Stimulated activated memory B cell treated with anti-CD40 and anti-IgM and Interleukin-4, amounts not matched to agents 10 μg/mL and 1 μg/mL and 100 μg/mL, for 72 hours (primary cell): ENCODE data around the gene SAMD4A.

Source experiments
- ATAC-seq: fragments of 150-1000 bp; cut with Tn5 transposase; 2 replicates; pipeline ENCODE4 v1.10.0; 2021
- H3K27ac Mint-ChIP-seq: one replicate; pipeline ENCODE4 v1.8.0; 2022; ENCODE audit warnings: mild to moderate bottlenecking, mixed read lengths
- H3K27me3 Mint-ChIP-seq: one replicate; pipeline ENCODE4 v1.8.0; 2022; ENCODE audit warnings: mixed read lengths
- H3K36me3 Mint-ChIP-seq: one replicate; pipeline ENCODE4 v1.8.0; 2022; ENCODE audit warnings: mixed read lengths
- H3K4me1 Mint-ChIP-seq: one replicate; pipeline ENCODE4 v1.8.0; 2022; ENCODE audit warnings: mixed read lengths
- H3K4me3 Mint-ChIP-seq: one replicate; pipeline ENCODE4 v1.8.0; 2022; ENCODE audit warnings: mild to moderate bottlenecking, moderate library complexity, mixed read lengths
- H3K9me3 Mint-ChIP-seq: one replicate; pipeline ENCODE4 v1.8.0; 2022; ENCODE audit warnings: mixed read lengths

Gene SAMD4A

GRCh38 chr14:54627540-54628363 lies 60.8 kb downstream of the SAMD4A start:
- peak; percentile 71 for ATAC-seq
- Mint-ChIP-seq H3K27me3 (no peaks in the 10 kb centered on the region), H3K9me3 (peaks cover 3% of the 10 kb centered on the region), H3K4me1 (peaks cover 66% of the 10 kb centered on the region), H3K4me3 (peak overlapping the region; percentile 71), H3K36me3 (peaks cover 5% of the 10 kb centered on the region), H3K27ac (peak overlapping the region; percentile 91)

GRCh38 chr14:54629183-54629582 lies 62.3 kb downstream of the SAMD4A start:
- peaks cover 3% of the 10 kb centered on the region for H3K9me3 Mint-ChIP-seq
- peaks cover 53% of the 10 kb centered on the region for H3K4me1 Mint-ChIP-seq
- H3K36me3 Mint-ChIP-seq = peaks cover 5% of the 10 kb centered on the region
- H3K4me3 Mint-ChIP-seq = no peak overlapping the region
- H3K27me3 Mint-ChIP-seq = no peaks in the 10 kb centered on the region
- ATAC-seq = no peak
- peak overlapping the region; percentile 91 for H3K27ac Mint-ChIP-seq

- no peak for ATAC-seq
- peaks cover 5% of the 10 kb centered on the region for H3K36me3 Mint-ChIP-seq
- H3K4me1 Mint-ChIP-seq = peaks cover 53% of the 10 kb centered on the region
- H3K4me3 Mint-ChIP-seq = no peak overlapping the region
- no peaks in the 10 kb centered on the region for H3K27me3 Mint-ChIP-seq
- peaks cover 3% of the 10 kb centered on the region for H3K9me3 Mint-ChIP-seq
- no peak overlapping the region for H3K27ac Mint-ChIP-seq
These were observed 62.9 kb downstream of the SAMD4A start for GRCh38 chr14:54629635-54630360.

GRCh38 chr14:54631016-54631415 lies 64.1 kb downstream of the SAMD4A start:
- no peak overlapping the region for H3K27ac Mint-ChIP-seq
- H3K27me3 Mint-ChIP-seq = no peaks in the 10 kb centered on the region
- peaks cover 3% of the 10 kb centered on the region for H3K9me3 Mint-ChIP-seq
- ATAC-seq = no peak
- H3K4me3 Mint-ChIP-seq = no peak overlapping the region
- H3K4me1 Mint-ChIP-seq = peaks cover 46% of the 10 kb centered on the region
- H3K36me3 Mint-ChIP-seq = peaks cover 8% of the 10 kb centered on the region

- no peak for ATAC-seq
- no peaks in the 10 kb centered on the region for H3K27me3 Mint-ChIP-seq
- H3K36me3 Mint-ChIP-seq = peaks cover 16% of the 10 kb centered on the region
- H3K27ac Mint-ChIP-seq = no peak overlapping the region
- H3K4me3 Mint-ChIP-seq = no peak overlapping the region
- peaks cover 45% of the 10 kb centered on the region for H3K4me1 Mint-ChIP-seq
- H3K9me3 Mint-ChIP-seq = peaks cover 3% of the 10 kb centered on the region
These were observed 65.5 kb downstream of the SAMD4A start for GRCh38 chr14:54632452-54632851.

- Mint-ChIP-seq H3K4me3 (no peak overlapping the region), H3K9me3 (peaks cover 3% of the 10 kb centered on the region), H3K27me3 (no peaks in the 10 kb centered on the region), H3K36me3 (peaks cover 16% of the 10 kb centered on the region), H3K4me1 (peaks cover 40% of the 10 kb centered on the region), H3K27ac (no peak overlapping the region)
- ATAC-seq = no peak
These were observed 66.1 kb downstream of the SAMD4A start for GRCh38 chr14:54633076-54633475.

- Mint-ChIP-seq H3K9me3 (peaks cover under 1% of the 10 kb centered on the region), H3K4me1 (peaks cover 30% of the 10 kb centered on the region), H3K27ac (no peak overlapping the region), H3K27me3 (no peaks in the 10 kb centered on the region), H3K36me3 (peaks cover 12% of the 10 kb centered on the region), H3K4me3 (no peak overlapping the region)
- no peak for ATAC-seq
These were observed 70.6 kb downstream of the SAMD4A start for GRCh38 chr14:54637270-54638134.

GRCh38 chr14:54638135-54638446 lies 71.2 kb downstream of the SAMD4A start:
- Mint-ChIP-seq H3K27me3 (no peaks in the 10 kb centered on the region), H3K4me3 (no peak overlapping the region), H3K27ac (no peak overlapping the region), H3K9me3 (no peaks in the 10 kb centered on the region), H3K4me1 (peaks cover 33% of the 10 kb centered on the region), H3K36me3 (peaks cover 11% of the 10 kb centered on the region)
- ATAC-seq = no peak

GRCh38 chr14:54639611-54640010 lies 72.7 kb downstream of the SAMD4A start:
- Mint-ChIP-seq H3K9me3 (no peaks in the 10 kb centered on the region), H3K4me1 (peaks cover 33% of the 10 kb centered on the region), H3K27me3 (no peaks in the 10 kb centered on the region), H3K36me3 (peaks cover 11% of the 10 kb centered on the region), H3K27ac (no peak overlapping the region), H3K4me3 (no peak overlapping the region)
- no peak for ATAC-seq

GRCh38 chr14:54640506-54640905 lies 73.6 kb downstream of the SAMD4A start:
- no peak overlapping the region for H3K4me3 Mint-ChIP-seq
- no peaks in the 10 kb centered on the region for H3K27me3 Mint-ChIP-seq
- no peaks in the 10 kb centered on the region for H3K9me3 Mint-ChIP-seq
- ATAC-seq = no peak
- H3K27ac Mint-ChIP-seq = peak overlapping the region; percentile 10
- H3K36me3 Mint-ChIP-seq = peaks cover 11% of the 10 kb centered on the region
- peaks cover 33% of the 10 kb centered on the region for H3K4me1 Mint-ChIP-seq

GRCh38 chr14:54642121-54642520 lies 75.2 kb downstream of the SAMD4A start:
- no peaks in the 10 kb centered on the region for H3K27me3 Mint-ChIP-seq
- no peaks in the 10 kb centered on the region for H3K9me3 Mint-ChIP-seq
- H3K4me1 Mint-ChIP-seq = peaks cover 23% of the 10 kb centered on the region
- peak overlapping the region; percentile 15 for H3K27ac Mint-ChIP-seq
- no peak overlapping the region for H3K4me3 Mint-ChIP-seq
- no peaks in the 10 kb centered on the region for H3K36me3 Mint-ChIP-seq
- no peak for ATAC-seq

GRCh38 chr14:54642801-54643695 lies 76.1 kb downstream of the SAMD4A start:
- peak overlapping the region; percentile 15 for H3K27ac Mint-ChIP-seq
- H3K9me3 Mint-ChIP-seq = no peaks in the 10 kb centered on the region
- H3K4me3 Mint-ChIP-seq = no peak overlapping the region
- peaks cover 19% of the 10 kb centered on the region for H3K4me1 Mint-ChIP-seq
- ATAC-seq = no peak
- no peaks in the 10 kb centered on the region for H3K27me3 Mint-ChIP-seq
- H3K36me3 Mint-ChIP-seq = no peaks in the 10 kb centered on the region

- peaks cover 19% of the 10 kb centered on the region for H3K4me1 Mint-ChIP-seq
- no peak for ATAC-seq
- H3K36me3 Mint-ChIP-seq = no peaks in the 10 kb centered on the region
- no peak overlapping the region for H3K4me3 Mint-ChIP-seq
- H3K9me3 Mint-ChIP-seq = no peaks in the 10 kb centered on the region
- H3K27ac Mint-ChIP-seq = no peak overlapping the region
- no peaks in the 10 kb centered on the region for H3K27me3 Mint-ChIP-seq
These were observed 76.8 kb downstream of the SAMD4A start for GRCh38 chr14:54643696-54644176.

GRCh38 chr14:54645639-54646038 lies 78.7 kb downstream of the SAMD4A start:
- Mint-ChIP-seq H3K27ac (no peak overlapping the region), H3K4me1 (peaks cover 24% of the 10 kb centered on the region), H3K36me3 (no peaks in the 10 kb centered on the region), H3K4me3 (no peak overlapping the region), H3K9me3 (no peaks in the 10 kb centered on the region), H3K27me3 (no peaks in the 10 kb centered on the region)
- ATAC-seq = no peak
